HG03139 (cell line): ENCODE data around the gene NWD2.

Experiments used
- ATAC-seq: cut with Tn5 transposase; IDR thresholded peaks from one replicate; pipeline ENCODE4 v1.9.1; 2021; ENCODE audit not compliant: unreplicated experiment

The NWD2 gene

GRCh38 chr4:37279121-37279520 is 34.6 kb downstream of the NWD2 start:
- ATAC-seq, result no peak

GRCh38 chr4:37279894-37280592 is 35.5 kb downstream of the NWD2 start:
- ATAC-seq, result no peak

- no peak for ATAC-seq
Measured at GRCh38 chr4:37299468-37299867, 54.9 kb downstream of the NWD2 start.

GRCh38 chr4:37304612-37305011 is 60.1 kb downstream of the NWD2 start:
- ATAC-seq, result no peak

- ATAC-seq, result no peak
Measured at GRCh38 chr4:37305984-37306383, 61.4 kb downstream of the NWD2 start.

- no peak for ATAC-seq
Measured at GRCh38 chr4:37317104-37317643, 72.6 kb downstream of the NWD2 start.

GRCh38 chr4:37320513-37321235 is 76.1 kb downstream of the NWD2 start:
- no peak for ATAC-seq

GRCh38 chr4:37322122-37322521 is 77.6 kb downstream of the NWD2 start:
- ATAC-seq, result no peak

- ATAC-seq, result no peak
Measured at GRCh38 chr4:37324546-37324945, 80.0 kb downstream of the NWD2 start.

GRCh38 chr4:37326852-37327251 is 82.3 kb downstream of the NWD2 start:
- ATAC-seq, result no peak

GRCh38 chr4:37338972-37339371 is 94.4 kb downstream of the NWD2 start:
- no peak for ATAC-seq

GRCh38 chr4:37358748-37359147 is 114.2 kb downstream of the NWD2 start:
- ATAC-seq, result no peak

GRCh38 chr4:37359261-37359660 is 114.7 kb downstream of the NWD2 start:
- no peak for ATAC-seq

GRCh38 chr4:37365888-37366287 is 121.3 kb downstream of the NWD2 start:
- ATAC-seq, result no peak

- ATAC-seq, result no peak
Measured at GRCh38 chr4:37367901-37368300, 123.4 kb downstream of the NWD2 start.

GRCh38 chr4:37370052-37370451 is 125.5 kb downstream of the NWD2 start:
- ATAC-seq, result no peak

GRCh38 chr4:37381040-37381668 is 136.6 kb downstream of the NWD2 start:
- ATAC-seq, result no peak

- no peak for ATAC-seq
Measured at GRCh38 chr4:37383579-37384229, 139.2 kb downstream of the NWD2 start.

- no peak for ATAC-seq
Measured at GRCh38 chr4:37385424-37385823, 140.9 kb downstream of the NWD2 start.

- no peak for ATAC-seq
Measured at GRCh38 chr4:37388681-37389365, 144.3 kb downstream of the NWD2 start.

- ATAC-seq, result no peak
Measured at GRCh38 chr4:37389366-37389765, 144.8 kb downstream of the NWD2 start.
